ENCODE measurements around the gene RASD1. TPM values are rescaled to one million over a fixed set of nuclear protein-coding genes. Genes with fewer than 3 reads are reported as not detected.

Gene RASD1
- total and polyA plus RNA-seq, 4 donors, result 0.89 to 46.7 (median 14.7) TPM

- TF ChIP-seq TAF1 (conservative IDR thresholded peaks at IDR 0.05) (no peak), RXRA (IDR thresholded peaks at IDR 0.05) (peak in 1 of 2 donors; percentile 17)
- no peak for DNase-seq (ENCODE audit: low spot score)
These were observed 1.7 kb downstream of the RASD1 start for GRCh38 chr17:17494499-17494869.

GRCh38 chr17:17493986-17494466 lies 2.2 kb downstream of the RASD1 start:
- no peaks in the 10 kb centered on the region for H3K27me3 ChIP-seq (ENCODE audit: control insufficient read depth in 4 of 4, insufficient read depth in 4 of 4, low read length in 3 of 4)
- no peak overlapping the region for H3K9ac ChIP-seq (ENCODE audit: low read depth in 1 of 2, low read length in 2 of 2)
- no peak for DNase-seq (ENCODE audit: low spot score)
- H3K36me3 ChIP-seq (ENCODE audit: control insufficient read depth in 4 of 4, insufficient read depth in 3 of 4, low read depth in 1 of 4, low read length in 3 of 4), result peaks cover 6 to 20% (median 7%) of the 10 kb centered on the region in 4 donors
- no peaks in the 10 kb centered on the region for H3K9me3 ChIP-seq (ENCODE audit: control insufficient read depth in 4 of 4, low read length in 3 of 4)
- 76% methylated on average over 5 of the region's 5 CpGs for WGBS
- H3K4me1 ChIP-seq (ENCODE audit: control insufficient read depth in 4 of 4, insufficient read depth in 4 of 4, low read length in 3 of 4), result peaks cover 0 to 16% (median 7%) of the 10 kb centered on the region in 4 donors
- H3K4me3 ChIP-seq (ENCODE audit: low read depth in 1 of 3, low read length in 3 of 3), result peak overlapping the region in 1 of 3 donors; percentile 56
- H3K27ac ChIP-seq (ENCODE audit: low read depth in 1 of 2, low read length in 2 of 2), result peak overlapping the region; percentile 9
- TF ChIP-seq HNF4A (conservative IDR thresholded peaks at IDR 0.05) (peak in 1 of 2 donors; percentile 7), ZBTB33 (IDR thresholded peaks at IDR 0.05) (no peak), RAD21 (IDR thresholded peaks at IDR 0.05) (no peak)

More at GRCh38 chr17:17494499-17494869, 1.7 kb downstream of the RASD1 start:
- H3K27ac ChIP-seq (ENCODE audit: low read depth in 1 of 2, low read length in 2 of 2), result peak overlapping the region; percentile 41 to 76
- peak overlapping the region in 1 of 2 donors; percentile 37 for H3K9ac ChIP-seq (ENCODE audit: low read depth in 1 of 2, low read length in 2 of 2)
- peak overlapping the region; percentile 54 to 64 (median 56) for H3K4me3 ChIP-seq (ENCODE audit: low read depth in 1 of 3, low read length in 3 of 3)
- WGBS, result 20% methylated on average over 14 of the region's 14 CpGs
- no peaks in the 10 kb centered on the region for H3K27me3 ChIP-seq (ENCODE audit: control insufficient read depth in 4 of 4, insufficient read depth in 4 of 4, low read length in 3 of 4)
- H3K4me1 ChIP-seq (ENCODE audit: control insufficient read depth in 4 of 4, insufficient read depth in 4 of 4, low read length in 3 of 4), result peaks cover 0 to 16% (median 7%) of the 10 kb centered on the region in 4 donors
- H3K36me3 ChIP-seq (ENCODE audit: control insufficient read depth in 4 of 4, insufficient read depth in 3 of 4, low read depth in 1 of 4, low read length in 3 of 4), result peaks cover 6 to 19% (median 7%) of the 10 kb centered on the region in 4 donors
- H3K9me3 ChIP-seq (ENCODE audit: control insufficient read depth in 4 of 4, low read length in 3 of 4), result no peaks in the 10 kb centered on the region

- WGBS, result 70% methylated on average over 15 of the region's 15 CpGs
- H3K4me1 ChIP-seq (ENCODE audit: control insufficient read depth in 4 of 4, insufficient read depth in 4 of 4, low read length in 3 of 4), result peaks cover 0 to 16% (median 7%) of the 10 kb centered on the region in 4 donors
These were observed 2.8 kb downstream of the RASD1 start for GRCh38 chr17:17493249-17493985.

More at GRCh38 chr17:17493249-17493985, 2.8 kb downstream of the RASD1 start:
- Histone ChIP-seq H3K27ac (ENCODE audit: low read depth in 1 of 2, low read length in 2 of 2) (peak overlapping the region; percentile 9), H3K27me3 (ENCODE audit: control insufficient read depth in 4 of 4, insufficient read depth in 4 of 4, low read length in 3 of 4) (no peaks in the 10 kb centered on the region), H3K9ac (ENCODE audit: low read depth in 1 of 2, low read length in 2 of 2) (no peak overlapping the region), H3K9me3 (ENCODE audit: control insufficient read depth in 4 of 4, low read length in 3 of 4) (no peaks in the 10 kb centered on the region), H3K4me3 (ENCODE audit: low read depth in 1 of 3, low read length in 3 of 3) (no peak overlapping the region), H3K36me3 (ENCODE audit: control insufficient read depth in 4 of 4, insufficient read depth in 3 of 4, low read depth in 1 of 4, low read length in 3 of 4) (peaks cover 6 to 21% (median 7%) of the 10 kb centered on the region in 4 donors)
- peak; percentile 20 for TF ChIP-seq SP1 (IDR thresholded peaks at IDR 0.05)
- no peak for TF ChIP-seq ZBTB33 (IDR thresholded peaks at IDR 0.05)
- peak in 1 of 2 donors; percentile 22 for TF ChIP-seq HNF4A (conservative IDR thresholded peaks at IDR 0.05)
- no peak for TF ChIP-seq YY1 (IDR thresholded peaks at IDR 0.05)
- TF ChIP-seq HNF4G (IDR thresholded peaks at IDR 0.05), result no peak
- peak; percentile 63 to 66 for TF ChIP-seq RXRA (IDR thresholded peaks at IDR 0.05)
- no peak for DNase-seq (ENCODE audit: low spot score)

Measured in liver (tissue), 9 donors.